Spleen (tissue), 11 donors: ENCODE data around the gene NUP210L. TPM values are rescaled to one million over a fixed set of nuclear protein-coding genes. Genes with fewer than 3 reads are reported as not detected.
A peak's percentile ranks its signal among the peaks of the same experiment; 100 is the strongest.

Source experiments
- DNase-seq: peaks from one replicate; pipeline ENCODE4 v3.0.0-alpha.2; 2020
- H3K27ac ChIP-seq, 8 donors: fragments of 200-600 bp; sonication (generic) in 7 of 8; 1 replicate in 4 of 8; 2 replicates in 4 of 8; pipeline versions ENCODE4 v1.5.0 to v1.8.0; 2016 to 2021; ENCODE audit warnings: inconsistent platforms in 4 of 8, mild to moderate bottlenecking in 4 of 8, moderate library complexity in 1 of 8
- H3K27me3 ChIP-seq, 7 donors: fragments of 200-600 bp; sonication (generic) in 6 of 7; replicated peaks in 1 of 7; 1 replicate in 4 of 7; 2 replicates in 3 of 7; pipeline versions ENCODE4 v1.5.0 to v1.8.0; 2016 to 2021; ENCODE audit warnings: inconsistent platforms in 3 of 7, mild to moderate bottlenecking in 1 of 7
- H3K36me3 ChIP-seq, 6 donors: fragments of 200-600 bp; sonication (generic) in 5 of 6; 1 replicate in 4 of 6; 2 replicates in 2 of 6; pipeline versions ENCODE4 v1.5.0 to v1.8.0; 2016 to 2021; ENCODE audit warnings: inconsistent platforms in 2 of 6
- H3K4me1 ChIP-seq, 6 donors: fragments of 200-600 bp; sonication (generic) in 5 of 6; 1 replicate in 3 of 6; 2 replicates in 3 of 6; pipeline versions ENCODE4 v1.5.0 to v1.8.0; 2016 to 2021; ENCODE audit warnings: inconsistent platforms in 3 of 6
- H3K4me3 ChIP-seq, 8 donors: fragments of 200-600 bp; sonication (generic) in 7 of 8; 1 replicate in 4 of 8; 2 replicates in 4 of 8; pipeline versions ENCODE4 v1.5.0 to v1.8.0; 2016 to 2021; ENCODE audit warnings: inconsistent platforms in 4 of 8, mild to moderate bottlenecking in 4 of 8, moderate library complexity in 2 of 8
- H3K9me3 ChIP-seq, 8 donors: fragments of 200-600 bp; sonication (generic) in 7 of 8; 1 replicate in 4 of 8; 2 replicates in 4 of 8; pipeline versions ENCODE4 v1.5.0 to v1.8.0; 2016 to 2021; ENCODE audit warnings: inconsistent platforms in 4 of 8
- POLR2A ChIP-seq, 3 donors: fragments of 450-650 bp; IDR thresholded peaks; one replicate each; pipeline ENCODE4 v1.5.1; 2017; ENCODE audit warnings: antibody characterized with exemption in 3 of 3, mild to moderate bottlenecking in 1 of 3
- POLR2AphosphoS5 ChIP-seq, 3 donors: sonication (generic); formaldehyde crosslinking; IDR thresholded peaks; one replicate each; pipeline ENCODE4 v1.5.1; 2017; ENCODE audit warnings: antibody characterized with exemption in 3 of 3
- WGBS, 5 donors: extraction: QIAGEN DNeasy Blood & Tissue Kit in 3 of 5; methylation state at CpG; one replicate each; pipeline versions ENCODE4 v1.1.5 to v1.1.7; 2013 to 2018; 5-methylcytosine and 5-hydroxymethylcytosine counted together
- intact Hi-C: fragments of 100-400 bp; cut with DNase I; formaldehyde crosslinking; loops from one replicate; pipeline ENCODE4 v1.15.0; 2023; ENCODE audit warnings: low total_unique reads
- polyA plus RNA-seq, 3 donors: library from polyadenylated mRNA; stranded (reverse); fragments of 200-250 nt; gene quantifications; one replicate each; pipeline ENCODE4 v1.2.1, GENCODE V29; 2013
- total RNA-seq, 7 donors: library from RNA; depleted of rRNA in 3 of 7; stranded (reverse); fragments of >200 nt in 3 of 7; fragmentation: NEBNext Ultra II Directional in 4 of 7; extraction: Animal tissue kit (Norgen Biotek cat#: 25700) in 4 of 7; gene quantifications; one replicate each; pipeline versions ENCODE4 v1.1.0 to v1.2.1, GENCODE V29; 2016 to 2021
- TF ChIP-seq, protein P1 (sequence below), 11 experiments: fragments of 200-600 bp in 7 of 11; fragments of 450-650 bp in 4 of 11; sonication (generic) in 4 of 11; IDR thresholded peaks in 8 of 11; conservative IDR thresholded peaks in 3 of 11; 1 replicate in 7 of 11; 2 replicates in 4 of 11; pipeline versions ENCODE4 v1.4.0 to v1.8.0; 2016 to 2021; ENCODE audit warnings: antibody characterized with exemption in 11 of 11, inconsistent platforms in 4 of 11, mild to moderate bottlenecking in 1 of 11
- donor health status: healthy with polysubstance abuse.
- donor health status: DM: no; HTN: no; CAD: no; lungs with moderate emphysema.
- donor health status: DM: no; HTN: no; CAD: no.
- donor health status: Bipolar disorder and iron deficiency.
- donor health status: healthy.
- donor health status: DM: no; HTN: no; CAD: no.
- donor health status: DM: yes; HTN: yes; CAD: no.

NUP210L gene
- total and polyA plus RNA-seq, 10 donors: 0.02 to 0.34 (median 0.09) TPM; not detected in 4

DNA sequence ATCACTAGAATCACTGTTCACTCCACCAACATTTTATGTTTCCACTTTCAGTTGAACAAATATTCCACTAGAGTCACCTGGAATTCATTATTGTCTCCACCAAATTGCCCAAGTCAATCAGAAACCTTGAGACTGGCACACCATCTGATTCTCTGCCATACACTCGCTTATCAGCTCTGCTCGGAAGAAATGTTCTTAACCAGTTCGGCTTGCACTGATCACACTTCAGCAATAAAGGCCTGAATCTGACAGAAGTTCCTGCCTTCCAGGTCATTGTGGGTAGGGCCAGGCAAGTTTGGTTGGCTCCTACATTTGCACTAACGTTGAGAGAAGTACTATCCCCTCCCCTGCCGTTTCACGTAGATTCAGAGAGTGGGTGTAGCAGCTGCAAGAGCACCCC is 27.1 kb upstream of the NUP210L start:
- Histone ChIP-seq H3K27me3 (no peaks in the 10 kb centered on the region), H3K4me1 (peaks cover 54 to 63% (median 60%) of the 10 kb centered on the region in 6 donors), H3K4me3 (peak overlapping the region; percentile 92 to 100 (median 98)), H3K36me3 (peaks cover 0 to 32% (median 2%) of the 10 kb centered on the region in 6 donors), H3K9me3 (no peaks in the 10 kb centered on the region), H3K27ac (peak overlapping the region; percentile 90 to 99 (median 97))
- intact Hi-C loops: no loop called here
- 0 to 1% (median 0%) methylated on average over 3 to 6 of the region's 6 CpGs for WGBS, 5 donors
- TF ChIP-seq POLR2AphosphoS5 (IDR thresholded peaks at IDR 0.05) (no peak), POLR2A (IDR thresholded peaks at IDR 0.05) (no peak)
- TF ChIP-seq, protein P1, sequence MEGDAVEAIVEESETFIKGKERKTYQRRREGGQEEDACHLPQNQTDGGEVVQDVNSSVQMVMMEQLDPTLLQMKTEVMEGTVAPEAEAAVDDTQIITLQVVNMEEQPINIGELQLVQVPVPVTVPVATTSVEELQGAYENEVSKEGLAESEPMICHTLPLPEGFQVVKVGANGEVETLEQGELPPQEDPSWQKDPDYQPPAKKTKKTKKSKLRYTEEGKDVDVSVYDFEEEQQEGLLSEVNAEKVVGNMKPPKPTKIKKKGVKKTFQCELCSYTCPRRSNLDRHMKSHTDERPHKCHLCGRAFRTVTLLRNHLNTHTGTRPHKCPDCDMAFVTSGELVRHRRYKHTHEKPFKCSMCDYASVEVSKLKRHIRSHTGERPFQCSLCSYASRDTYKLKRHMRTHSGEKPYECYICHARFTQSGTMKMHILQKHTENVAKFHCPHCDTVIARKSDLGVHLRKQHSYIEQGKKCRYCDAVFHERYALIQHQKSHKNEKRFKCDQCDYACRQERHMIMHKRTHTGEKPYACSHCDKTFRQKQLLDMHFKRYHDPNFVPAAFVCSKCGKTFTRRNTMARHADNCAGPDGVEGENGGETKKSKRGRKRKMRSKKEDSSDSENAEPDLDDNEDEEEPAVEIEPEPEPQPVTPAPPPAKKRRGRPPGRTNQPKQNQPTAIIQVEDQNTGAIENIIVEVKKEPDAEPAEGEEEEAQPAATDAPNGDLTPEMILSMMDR (IDR thresholded peaks at IDR 0.05 in 8 of 11, conservative IDR thresholded peaks at IDR 0.05 in 3 of 11): no peak
- DNase-seq: no peak

DNA sequence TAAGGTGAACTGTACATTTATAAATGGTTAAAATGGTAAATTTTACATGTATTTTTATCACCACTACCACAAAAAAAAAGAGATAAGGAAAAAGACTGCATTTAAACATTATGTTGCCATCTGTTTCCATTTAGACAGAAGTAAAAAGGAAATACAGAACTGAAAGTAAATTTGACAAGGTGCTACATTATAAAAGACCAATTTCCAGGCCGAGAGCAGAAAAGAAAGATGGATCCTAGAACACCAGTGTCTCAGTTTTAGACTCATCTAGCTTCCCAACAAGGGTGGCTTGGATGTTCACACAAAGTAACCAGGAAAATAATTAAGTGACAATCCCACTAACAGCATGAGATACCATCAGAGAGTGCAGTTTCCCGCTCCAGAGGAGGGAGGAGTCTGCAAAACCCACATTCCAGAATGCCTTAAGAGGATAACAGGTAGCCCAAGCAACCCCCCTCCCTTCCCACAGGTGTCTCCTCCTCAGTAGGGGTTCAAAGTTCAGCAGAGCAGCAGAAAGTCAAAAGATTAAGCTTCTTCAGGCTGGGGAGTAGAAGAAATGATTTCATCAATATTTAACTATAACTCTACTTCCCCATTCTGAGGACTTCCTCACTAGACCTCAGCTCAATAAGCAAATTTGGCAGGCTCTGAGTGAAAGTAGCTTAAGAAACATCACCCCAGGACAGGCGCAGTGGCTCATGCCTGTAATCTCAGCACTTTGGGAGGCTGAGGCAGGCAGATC is 25.2 kb upstream of the NUP210L start:
- Histone ChIP-seq H3K27ac (peak overlapping the region; percentile 63 to 99 (median 97)), H3K9me3 (no peaks in the 10 kb centered on the region), H3K36me3 (peaks cover 0 to 50% (median 13%) of the 10 kb centered on the region in 6 donors), H3K4me1 (peaks cover 68 to 81% (median 77%) of the 10 kb centered on the region in 6 donors), H3K4me3 (peak overlapping the region; percentile 7 to 100 (median 94)), H3K27me3 (no peaks in the 10 kb centered on the region)
- WGBS, 5 donors: 31 to 49% (median 36%) methylated on average over 3 of the region's 3 CpGs
- intact Hi-C loops: no loop called here
- DNase-seq: peak; percentile 78
- TF ChIP-seq, protein P1 (IDR thresholded peaks at IDR 0.05 in 8 of 11, conservative IDR thresholded peaks at IDR 0.05 in 3 of 11): no peak
- TF ChIP-seq POLR2A (IDR thresholded peaks at IDR 0.05) (no peak), POLR2AphosphoS5 (IDR thresholded peaks at IDR 0.05) (no peak)

- TF ChIP-seq POLR2AphosphoS5 (IDR thresholded peaks at IDR 0.05) (no peak), POLR2A (IDR thresholded peaks at IDR 0.05) (no peak)
- TF ChIP-seq, protein P1 (IDR thresholded peaks at IDR 0.05 in 8 of 11, conservative IDR thresholded peaks at IDR 0.05 in 3 of 11): no peak
- DNase-seq: no peak
- 57 to 71% (median 69%) methylated on average over 10 of the region's 10 CpGs for WGBS, 5 donors
- Histone ChIP-seq H3K36me3 (peaks cover 0 to 59% (median 22%) of the 10 kb centered on the region in 6 donors), H3K4me3 (peak overlapping the region in 5 of 8 donors; percentile 2 to 100 (median 97)), H3K4me1 (peaks cover 68 to 91% (median 78%) of the 10 kb centered on the region in 6 donors), H3K9me3 (no peaks in the 10 kb centered on the region), H3K27me3 (no peaks in the 10 kb centered on the region), H3K27ac (peak overlapping the region; percentile 63 to 99 (median 97))
- intact Hi-C loops: no loop called here
These were observed 24.3 kb upstream of the NUP210L start for GRCh38 chr1:154178911-154179811.
